Non-pigmented ciliary epithelial cell (primary cell): Measurements from ENCODE around the gene HS3ST5.
"Not testable (repeated sequence)": the region's sequence is repeated elsewhere in the genome, so short reads cannot be mapped to it uniquely, and the experiment has no call there.

Source experiments
- DNase-seq: peaks from one replicate; pipeline ENCODE4 v3.0.0-alpha.2; 2010; ENCODE audit warnings: low read depth

Gene HS3ST5

DNA sequence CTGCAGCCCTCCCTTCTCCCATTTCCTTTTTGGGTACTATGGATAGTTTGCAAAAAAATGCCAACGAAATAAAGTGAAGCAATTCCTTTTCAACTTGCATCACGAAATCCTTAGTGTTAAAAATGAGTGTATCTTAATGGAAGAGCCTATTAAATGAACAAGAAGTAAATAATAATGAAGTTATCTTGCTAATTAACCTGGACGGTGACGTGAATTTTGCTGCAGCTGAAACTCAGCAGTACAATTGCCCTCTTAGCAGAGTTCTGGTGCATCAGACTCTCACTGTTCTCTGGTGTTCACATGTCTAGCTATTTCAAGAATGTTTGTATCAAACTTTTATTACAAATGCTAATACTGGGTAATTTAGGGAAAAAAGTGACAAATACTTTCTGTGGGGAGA is 252.2 kb downstream of the HS3ST5 start:
- DNase-seq: no peak

DNA sequence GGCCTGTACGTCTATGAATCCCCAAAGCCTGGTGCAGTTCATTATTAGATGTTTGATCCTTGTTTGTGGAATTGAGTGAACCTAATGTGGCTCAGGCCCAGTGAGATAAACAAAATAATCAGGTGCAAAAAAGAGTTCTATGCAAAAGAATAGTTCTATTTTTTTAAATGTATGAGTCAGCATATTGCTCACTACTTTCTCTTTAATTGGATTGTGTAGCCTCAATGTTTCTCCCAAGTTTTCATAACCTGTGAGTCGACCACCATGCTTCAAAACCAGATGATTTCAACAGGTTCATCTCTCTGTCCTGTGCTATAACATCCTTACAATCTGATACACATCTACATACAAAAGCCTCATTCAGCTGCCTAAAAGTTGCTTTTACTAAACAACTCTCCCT is 255.3 kb downstream of the HS3ST5 start:
- no peak for DNase-seq

DNA sequence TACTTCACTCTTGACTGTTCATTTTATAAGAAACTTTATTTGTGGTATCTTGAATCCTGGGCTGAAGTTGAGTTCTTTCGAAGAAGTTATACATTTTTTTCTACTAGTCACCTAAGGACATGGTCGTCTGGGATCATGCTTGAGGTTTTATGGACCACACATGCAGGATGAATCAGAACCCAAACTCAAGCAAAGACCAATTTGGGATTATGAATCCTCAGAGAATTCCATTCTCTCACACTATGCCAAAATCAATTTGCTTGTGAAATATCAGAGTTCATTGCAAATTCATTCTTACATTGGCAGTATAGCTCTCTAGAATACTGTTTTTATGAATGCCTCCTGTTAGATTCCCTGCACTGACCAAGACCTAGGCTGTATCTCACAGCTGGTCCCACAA is 257.6 kb downstream of the HS3ST5 start:
- no peak for DNase-seq

DNA sequence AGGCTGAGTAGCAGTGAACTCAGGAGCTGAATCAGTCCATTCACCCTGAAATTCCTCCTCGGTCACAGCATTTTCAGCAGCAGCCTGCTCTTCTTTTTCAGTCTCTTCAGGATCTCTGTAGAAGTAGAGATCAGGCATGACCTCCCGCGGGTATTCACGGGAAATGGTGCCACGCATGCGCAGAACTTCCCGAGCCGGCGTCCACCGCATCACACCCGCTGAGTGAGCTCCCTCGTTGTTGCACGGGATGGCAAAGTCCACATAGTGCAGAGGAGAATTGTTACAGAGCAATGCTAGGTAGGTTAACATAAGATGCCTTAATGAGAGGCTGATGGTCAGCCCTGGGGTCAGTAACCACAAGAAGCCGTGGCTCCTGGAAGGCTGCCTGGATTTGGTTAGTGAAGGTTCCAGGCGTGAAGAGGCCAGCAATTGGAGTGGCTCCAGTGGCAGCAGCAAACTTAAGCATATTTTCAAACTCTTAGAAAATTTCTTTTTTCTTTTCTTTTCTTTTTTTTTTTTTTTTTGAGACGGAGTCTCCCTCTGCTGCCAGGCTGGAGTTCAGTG is 258.4 kb downstream of the HS3ST5 start:
- DNase-seq: no peak

DNA sequence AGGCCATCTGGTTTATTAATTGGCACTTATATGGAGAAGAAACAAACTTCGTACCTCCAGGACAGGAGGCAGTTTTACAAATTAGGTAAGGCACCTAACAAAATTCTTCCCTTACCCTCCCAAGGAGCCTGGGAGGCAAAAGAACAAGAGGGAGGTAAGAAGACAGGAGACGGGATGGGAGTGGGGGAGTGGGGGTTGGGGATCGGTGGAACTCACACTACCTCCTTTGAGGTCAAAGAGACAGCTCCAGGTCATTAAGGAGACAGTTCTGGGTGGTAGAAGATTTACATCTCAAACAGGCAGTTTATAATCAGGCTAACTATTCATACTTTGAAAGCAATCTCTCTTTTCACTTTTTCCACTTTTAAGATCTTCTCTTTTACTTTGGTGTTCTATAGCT is 259.6 kb downstream of the HS3ST5 start:
- DNase-seq: no peak

DNA sequence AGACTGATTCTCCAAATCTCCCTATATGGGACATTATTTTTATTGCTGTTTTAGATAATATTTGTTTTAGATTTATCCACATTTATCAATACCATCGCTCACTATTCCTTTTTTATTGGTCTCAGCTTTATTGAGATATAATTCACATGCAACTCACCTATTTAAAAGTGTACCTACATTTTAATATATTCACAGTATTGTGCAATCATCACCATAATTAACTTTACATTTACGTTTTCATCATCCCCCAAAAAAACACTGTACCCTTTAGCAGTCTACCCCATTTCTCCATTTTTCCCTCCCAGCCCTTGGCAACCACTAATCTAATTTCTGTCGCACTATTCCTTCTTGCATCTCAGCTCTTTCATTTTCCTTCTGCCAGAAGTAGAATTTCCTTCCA is 261.1 kb downstream of the HS3ST5 start:
- DNase-seq: no peak

DNA sequence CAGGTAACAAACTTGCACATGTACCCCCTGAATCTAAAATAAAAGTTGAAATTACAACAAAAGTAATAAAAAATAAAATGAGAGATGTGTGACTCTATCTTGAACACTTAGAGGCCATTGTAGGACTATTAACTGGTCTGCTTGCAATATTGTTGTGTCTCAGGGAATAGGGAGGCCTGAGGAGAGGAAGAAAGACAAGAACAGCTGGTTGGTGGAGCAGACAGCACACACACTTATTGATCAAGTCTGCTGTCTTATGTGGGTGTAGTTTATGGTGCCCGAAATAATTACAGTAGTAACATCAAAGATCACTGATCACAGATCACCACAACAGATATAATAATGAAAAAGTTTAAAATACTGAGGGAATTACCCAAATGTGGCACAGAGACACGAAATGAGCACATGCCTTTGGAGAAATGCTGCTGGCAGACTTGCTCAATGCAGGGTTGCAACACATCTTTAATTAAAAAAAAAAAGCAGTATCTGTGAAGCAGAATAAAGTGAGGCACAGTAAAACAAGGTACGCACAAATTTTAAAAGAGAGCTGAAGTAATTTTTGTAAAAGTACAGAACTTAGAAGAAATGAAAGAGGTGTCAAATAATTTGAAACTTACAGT is 261.8 kb downstream of the HS3ST5 start:
- DNase-seq: no peak

DNA sequence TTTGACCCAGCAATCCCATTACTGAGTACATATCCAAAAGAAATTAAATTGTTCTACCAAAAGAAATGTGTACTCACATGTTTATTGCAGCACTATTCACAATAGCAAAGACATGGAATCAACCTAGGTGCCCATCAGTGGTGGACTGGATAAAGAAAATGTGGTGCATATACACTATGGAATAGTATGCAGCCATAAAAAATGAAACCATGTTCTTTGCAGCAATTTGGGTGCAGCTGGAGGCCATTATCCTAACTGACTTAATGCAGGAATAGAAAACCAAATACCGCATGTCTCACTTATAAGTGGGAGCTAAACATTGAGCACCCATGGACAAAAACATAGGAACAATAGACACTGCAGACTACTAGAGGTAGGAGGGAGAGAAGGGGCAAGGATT is 262.4 kb downstream of the HS3ST5 start:
- DNase-seq: not testable (repeated sequence)

DNA sequence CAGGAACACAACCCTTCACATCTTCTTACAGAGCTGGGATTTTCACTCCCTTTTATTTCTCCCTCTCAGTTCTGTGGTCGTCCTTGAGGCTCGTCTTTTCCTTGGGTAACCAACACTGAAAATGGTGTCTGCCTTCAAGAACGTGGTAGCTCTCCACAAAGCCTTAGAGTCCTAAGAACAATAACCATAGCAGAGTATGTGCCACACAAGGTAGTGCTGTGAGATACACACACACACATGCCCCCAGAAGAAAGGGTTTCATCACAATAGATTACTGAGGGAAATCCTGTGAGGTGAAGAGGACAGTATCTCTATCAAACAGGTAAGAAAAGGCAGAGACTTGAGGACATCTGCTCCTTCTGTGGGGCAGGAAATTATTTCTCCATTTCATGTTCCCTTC is 267.0 kb downstream of the HS3ST5 start:
- no peak for DNase-seq

DNA sequence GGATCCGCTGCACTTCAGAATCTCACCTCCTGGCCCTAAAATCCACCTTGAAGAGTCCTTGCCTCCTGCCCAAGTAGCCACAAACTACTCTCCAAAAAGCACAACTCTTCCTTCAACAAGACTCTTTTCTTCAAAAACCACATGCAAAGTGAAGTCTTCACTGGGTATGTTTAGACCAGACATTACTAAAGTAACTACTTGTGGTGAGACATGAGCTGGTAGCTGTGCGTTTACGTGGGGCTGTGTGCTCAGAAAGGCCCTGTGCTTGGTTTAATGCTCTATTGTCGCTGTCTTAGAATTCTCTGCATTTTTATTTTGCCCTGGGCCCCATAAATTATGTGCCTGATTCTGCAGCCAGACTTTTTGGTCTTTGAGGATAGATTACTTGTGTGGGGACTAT is 267.5 kb downstream of the HS3ST5 start:
- no peak for DNase-seq

DNA sequence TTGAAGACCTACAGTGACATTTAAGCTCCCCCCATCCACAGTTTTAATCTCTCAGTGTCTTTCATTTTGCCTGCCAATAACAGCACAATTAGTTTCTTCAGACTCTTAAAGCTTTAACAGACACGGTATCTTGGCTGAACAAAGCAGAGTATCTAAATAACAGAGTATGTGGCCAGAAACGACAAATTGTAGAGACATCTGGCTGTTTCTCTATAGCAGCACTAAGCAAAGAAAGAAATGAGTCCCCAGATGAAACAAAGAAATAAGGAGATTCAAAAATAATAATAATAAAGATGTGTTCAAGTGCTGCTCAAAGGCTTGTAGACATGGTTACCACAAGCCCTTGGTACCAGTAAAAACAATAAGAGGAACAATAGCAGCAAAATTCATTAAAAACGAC is 274.1 kb downstream of the HS3ST5 start:
- DNase-seq: no peak

DNA sequence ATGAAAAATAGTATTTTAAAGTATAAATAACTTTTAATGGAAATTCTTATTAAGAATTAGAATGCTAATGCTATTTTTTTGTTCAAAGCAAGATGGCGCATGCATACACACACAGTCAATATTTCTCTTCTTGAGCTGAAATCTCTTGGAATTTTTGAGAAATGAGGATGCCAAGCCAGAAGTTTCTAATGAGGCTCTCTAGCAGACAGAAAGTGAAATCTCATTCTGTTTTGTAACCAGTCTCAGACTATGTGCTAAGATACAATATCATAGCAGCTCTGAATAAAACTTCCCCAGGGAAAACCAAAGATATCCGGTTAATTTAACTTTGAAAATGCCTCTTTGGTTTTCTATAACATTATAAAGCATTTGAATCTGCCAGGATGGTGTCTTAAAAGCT is 274.7 kb downstream of the HS3ST5 start:
- no peak for DNase-seq

DNA sequence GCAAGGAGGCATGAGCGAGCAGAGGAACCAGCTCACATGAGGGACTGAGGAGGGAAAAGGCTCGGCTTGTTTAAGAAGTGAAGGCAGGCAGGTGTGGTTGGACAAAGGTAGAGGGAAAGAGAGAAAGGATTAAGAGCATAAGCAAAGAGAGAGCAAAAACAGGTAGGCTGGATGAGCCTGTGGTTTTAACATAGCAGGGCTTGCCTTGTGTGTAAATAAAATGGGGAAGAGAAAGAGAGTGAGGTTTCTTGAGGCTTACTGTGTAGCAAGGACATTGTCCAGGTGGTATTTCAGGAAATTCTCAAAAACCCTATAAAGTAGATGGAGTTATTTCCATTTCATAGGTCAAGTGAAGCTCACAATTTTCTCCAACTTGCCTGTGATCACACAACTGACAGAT is 278.0 kb downstream of the HS3ST5 start:
- DNase-seq: no peak

DNA sequence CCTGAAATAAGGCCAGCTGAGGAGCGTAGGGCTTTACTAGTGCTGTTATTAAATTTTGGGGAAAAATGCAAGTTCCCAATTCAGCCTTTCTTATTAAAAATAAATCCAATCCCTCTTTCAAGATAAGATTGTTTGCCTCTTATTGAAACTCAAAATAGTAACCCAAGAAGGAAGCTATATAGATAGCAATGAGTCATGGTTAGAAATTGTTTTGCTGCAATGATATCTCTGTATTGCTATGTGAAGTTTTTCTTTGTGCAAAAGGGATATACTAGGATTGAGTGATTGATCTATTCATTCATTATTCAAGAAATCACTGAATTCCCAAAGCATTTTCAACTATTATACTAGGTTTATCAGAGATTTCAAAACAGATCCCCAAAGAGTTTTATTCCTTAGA is 278.9 kb downstream of the HS3ST5 start:
- no peak for DNase-seq

DNA sequence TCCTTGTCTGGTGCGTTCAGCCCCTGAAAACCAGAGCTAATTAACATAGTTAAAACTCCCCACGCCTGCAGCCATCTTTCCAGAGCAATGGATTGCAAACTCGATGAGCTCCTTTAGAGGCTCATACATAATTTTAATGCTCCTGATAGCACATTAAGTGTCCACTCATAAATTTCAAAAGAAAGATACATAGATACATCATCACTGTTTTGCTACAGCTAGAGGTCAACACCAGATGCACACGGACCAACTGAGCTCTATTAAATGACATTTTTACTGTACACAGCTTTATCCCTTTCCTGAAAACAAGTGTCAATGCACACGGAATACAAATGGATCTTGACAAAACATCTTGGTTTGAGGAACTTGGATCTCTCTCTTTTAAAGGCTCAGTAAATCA is 280.6 kb downstream of the HS3ST5 start:
- DNase-seq: no peak

DNA sequence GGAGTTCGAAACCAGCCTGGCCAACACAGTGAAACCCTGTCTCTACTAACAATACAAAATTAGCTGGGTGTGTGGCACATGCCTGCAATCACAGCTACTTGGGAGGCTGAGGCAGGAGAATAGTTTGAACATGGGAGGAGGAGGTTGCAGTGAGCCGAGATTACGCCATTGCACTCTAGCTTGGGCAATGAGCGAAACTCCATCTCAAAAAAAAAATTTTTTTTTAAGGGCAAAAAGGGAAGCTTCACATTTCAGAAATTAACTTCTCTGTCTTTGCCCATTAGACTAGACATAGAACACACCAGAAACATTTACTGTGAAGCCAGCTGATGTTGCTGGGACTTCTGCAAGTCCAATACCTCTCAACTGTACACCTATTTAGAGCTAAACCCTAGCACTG is 281.1 kb downstream of the HS3ST5 start:
- no peak for DNase-seq

DNA sequence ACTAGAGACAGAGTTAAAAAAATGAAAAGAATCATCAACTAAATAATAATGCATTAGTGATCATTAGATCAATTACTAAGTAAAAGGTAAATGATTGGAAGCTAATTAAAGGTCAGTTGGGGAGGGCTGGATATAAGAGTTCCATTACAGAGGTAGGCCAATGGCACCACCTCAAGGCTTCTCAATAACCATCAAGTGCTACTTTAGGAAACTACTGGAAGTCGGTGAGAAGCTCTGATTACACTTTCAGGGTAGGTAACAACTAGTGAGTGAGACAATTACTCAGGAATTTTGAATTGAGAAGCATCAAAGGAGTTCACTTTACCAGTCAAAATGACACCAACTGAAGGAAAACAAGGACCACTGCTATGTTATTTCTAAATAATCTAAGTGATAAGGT is 281.7 kb downstream of the HS3ST5 start:
- DNase-seq: no peak

DNA sequence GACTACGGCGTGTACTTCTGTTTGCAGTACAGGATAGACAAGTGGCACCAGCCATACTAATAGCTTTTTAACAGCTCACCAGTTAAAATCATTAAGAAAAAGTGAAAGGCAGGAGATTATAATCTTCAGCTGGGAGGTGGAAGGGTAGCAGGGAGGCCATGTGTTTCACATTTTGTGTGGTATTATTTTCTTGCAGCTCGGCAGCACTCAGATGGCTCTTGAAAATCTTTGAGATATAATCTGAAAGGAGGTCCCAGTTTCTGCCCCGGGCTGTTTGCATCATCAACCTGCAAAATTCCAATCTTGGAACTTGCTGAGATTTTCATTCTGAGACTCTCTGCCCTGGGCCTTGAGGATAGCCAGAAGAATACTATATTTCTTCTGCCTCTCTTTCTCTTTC is 284.4 kb downstream of the HS3ST5 start:
- DNase-seq: no peak

DNA sequence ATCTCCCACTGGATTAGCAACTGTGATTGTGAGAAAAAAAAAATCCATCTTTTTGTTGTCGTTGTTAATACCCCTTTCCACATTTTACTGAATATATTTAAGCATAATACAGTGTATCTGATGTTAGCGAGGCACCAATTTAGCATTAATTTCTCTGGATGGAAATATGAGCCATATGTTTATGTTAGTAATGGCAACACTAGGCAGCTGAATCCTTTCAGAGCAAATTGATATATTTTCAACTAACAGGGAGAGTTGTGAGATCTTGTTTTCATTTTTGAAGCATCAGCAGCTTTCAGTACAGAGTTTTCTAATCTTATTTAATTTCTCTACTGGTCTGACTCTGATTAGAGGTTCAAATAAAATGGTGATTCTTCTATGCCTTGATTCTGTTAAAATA is 287.1 kb downstream of the HS3ST5 start:
- no peak for DNase-seq

DNA sequence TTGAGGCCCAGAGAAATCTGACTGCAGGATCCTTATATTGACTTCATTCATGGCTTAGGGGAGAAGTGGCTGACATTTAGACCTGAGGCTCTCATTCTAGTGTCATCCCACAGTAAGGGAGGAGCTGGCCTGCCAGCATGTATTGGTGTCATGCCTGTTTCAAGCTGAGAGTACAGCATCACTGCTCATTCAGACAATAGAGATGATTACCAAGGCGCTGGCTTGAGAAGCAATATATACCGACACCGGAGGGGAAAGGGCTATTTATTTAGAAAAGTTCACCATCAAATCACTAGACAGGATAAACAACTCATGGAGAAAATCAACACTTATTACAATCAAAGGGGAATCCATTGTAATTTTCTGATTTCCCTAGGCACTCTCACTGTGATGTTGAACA is 287.5 kb downstream of the HS3ST5 start:
- DNase-seq: no peak

DNA sequence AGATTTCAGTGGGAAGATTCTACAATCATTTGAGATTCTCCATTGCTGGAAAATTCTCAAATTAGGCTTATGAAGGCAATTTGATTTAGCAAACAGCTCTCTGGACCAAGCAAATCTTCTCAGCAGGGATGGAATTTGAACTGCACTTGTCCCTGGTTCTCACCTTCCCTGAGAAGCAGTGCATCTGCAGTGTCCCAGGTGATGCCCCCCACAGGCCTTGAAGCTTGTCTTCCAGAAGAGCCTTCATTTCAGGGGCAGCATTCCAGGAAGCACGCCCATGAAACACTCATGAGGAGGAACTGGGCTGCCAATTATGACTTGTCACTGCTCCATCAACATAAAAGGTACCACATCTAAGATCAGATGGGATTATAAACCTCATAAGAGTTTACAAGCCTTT is 289.0 kb downstream of the HS3ST5 start:
- no peak for DNase-seq

DNA sequence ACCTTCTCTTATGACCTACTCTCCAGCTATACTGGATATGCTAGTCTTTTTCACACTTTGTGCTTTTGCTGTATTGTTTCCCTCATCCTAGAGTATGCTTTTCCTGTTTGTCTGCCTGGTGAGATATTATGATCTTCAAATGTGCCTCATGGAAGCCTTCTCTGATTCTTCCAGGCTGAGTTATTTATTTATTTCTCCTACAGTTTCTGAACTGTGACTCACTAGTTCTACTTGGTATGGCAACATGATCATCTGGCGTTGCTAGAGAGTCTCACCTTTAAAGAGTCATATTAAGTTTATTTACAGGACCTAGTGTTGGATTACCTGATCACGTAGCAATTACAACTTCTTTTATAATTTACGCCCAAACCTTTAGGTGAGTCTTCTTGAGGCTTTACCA is 290.7 kb downstream of the HS3ST5 start:
- no peak for DNase-seq

DNA sequence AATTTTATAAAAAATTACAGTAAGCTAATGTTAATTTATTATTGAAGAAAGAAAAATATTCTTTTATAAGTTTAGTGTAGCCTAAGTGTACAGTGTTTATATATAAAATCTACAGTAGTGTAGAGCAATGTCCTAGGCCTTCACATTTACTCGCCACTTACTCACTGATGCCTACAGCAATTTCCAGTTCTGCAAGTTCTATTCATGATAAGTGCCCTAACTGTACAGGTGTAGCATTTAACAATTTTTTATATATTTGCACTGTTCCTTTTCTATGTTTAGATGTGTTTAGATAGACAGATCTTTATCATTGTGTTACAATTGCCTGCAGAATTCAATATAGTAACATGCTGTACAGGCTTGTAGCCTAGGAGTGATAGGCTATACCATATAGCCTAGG is 291.8 kb downstream of the HS3ST5 start:
- DNase-seq: no peak

DNA sequence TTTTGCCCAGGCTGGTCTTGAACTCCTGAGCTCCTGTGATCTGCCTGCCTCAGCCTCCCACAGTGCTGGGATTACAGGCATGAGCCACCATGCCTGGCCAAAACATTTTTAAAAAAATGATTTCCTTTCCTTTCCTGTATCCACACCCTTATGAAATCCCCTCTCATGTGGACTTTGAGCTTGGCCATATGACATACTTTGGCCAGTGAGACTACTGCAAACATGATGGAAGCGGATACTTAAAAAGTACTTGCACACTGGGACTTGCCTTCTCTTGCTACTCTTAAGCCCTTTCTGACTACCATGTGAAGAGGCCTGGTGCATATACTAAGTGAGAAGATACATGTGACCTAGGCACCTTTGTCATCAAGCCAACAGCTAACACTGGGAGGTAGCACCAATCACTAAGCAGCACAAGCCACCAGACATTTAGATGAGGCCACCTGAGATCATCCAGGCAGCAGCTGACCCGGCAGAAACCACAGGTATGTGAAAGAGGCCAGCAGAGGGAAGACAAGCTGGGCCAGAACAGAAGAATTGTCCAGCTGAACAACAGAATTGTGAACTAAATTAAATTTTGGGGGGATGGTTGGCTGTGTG is 293.4 kb downstream of the HS3ST5 start:
- DNase-seq: no peak
